Pancreas (tissue), 10 donors: Measurements from ENCODE around the gene RANGRF. TPM values are rescaled to one million over a fixed set of nuclear protein-coding genes. Genes with fewer than 3 reads are reported as not detected.

Source experiments
- ATAC-seq, 4 donors: fragments of 200-7000 bp; cut with Tn5 transposase; one replicate each; pipeline versions ENCODE4 v1.8.0 to v1.9.1; 2020; ENCODE audit warnings: mild to moderate bottlenecking in 4 of 4, moderate library complexity in 4 of 4
- DNase-seq, 6 donors: peaks; one replicate each; pipeline ENCODE4 v3.0.0-alpha.2; 2020
- FAIRE-seq: peaks from 2 replicates; lab custom pipeline; 2012; peaks lifted over from hg19 to GRCh38; lab: Jason Lieb, UNC
- H3K27ac ChIP-seq, 4 donors: fragments of 200-600 bp; sonication (generic); 1 replicate in 3 of 4; 2 replicates in 1 of 4; pipeline versions ENCODE4 v1.5.0 to v1.8.0; 2020
- H3K27me3 ChIP-seq, 4 donors: fragments of 200-600 bp; one replicate each; pipeline ENCODE4 v1.8.0; 2021
- H3K36me3 ChIP-seq, 3 donors: fragments of 200-600 bp; sonication (generic) in 1 of 3; one replicate each; pipeline versions ENCODE4 v1.5.0 to v1.8.0; 2020 to 2021
- H3K4me1 ChIP-seq, 3 donors: fragments of 200-600 bp; one replicate each; pipeline ENCODE4 v1.8.0; 2021
- H3K4me3 ChIP-seq, 4 donors: fragments of 200-600 bp; sonication (generic) in 2 of 4; one replicate each; pipeline versions ENCODE4 v1.5.0 to v1.8.0; 2020 to 2021
- H3K9me3 ChIP-seq, 4 donors: fragments of 200-600 bp; one replicate each; pipeline ENCODE4 v1.8.0; 2021
- CTCF ChIP-seq, 4 donors: fragments of 200-600 bp; sonication (generic) in 3 of 4; IDR thresholded peaks; one replicate each; pipeline versions ENCODE4 v1.5.0 to v1.8.0; 2021; ENCODE audit warnings: antibody characterized with exemption in 4 of 4
- WGBS, 2 donors: extraction: QIAGEN DNeasy Blood & Tissue Kit; methylation state at CpG; one replicate each; pipeline ENCODE4 v1.1.7; 2013; 5-methylcytosine and 5-hydroxymethylcytosine counted together
- intact Hi-C, 3 donors: fragments of 100-400 bp; cut with DNase I; formaldehyde crosslinking; loops; one replicate each; pipeline versions ENCODE4 v1.11.1 to v1.14.2; 2022
- polyA plus RNA-seq, 2 donors: library from polyadenylated mRNA; stranded (reverse); fragments of 200-250 nt; gene quantifications; one replicate each; pipeline ENCODE4 v1.2.3, GENCODE V29; 2013
- total RNA-seq, 6 donors: library from RNA; stranded (reverse); fragmentation: NEBNext Ultra II Directional in 4 of 6; extraction: Animal tissue kit (Norgen Biotek cat#: 25700) in 4 of 6; gene quantifications; one replicate each; pipeline versions ENCODE4 v1.2.1 to v1.2.4, GENCODE V29; 2021 to 2023
- donor health status: healthy with polysubstance abuse.
- donor health status: DM: no; HTN: no; CAD: no; lungs with moderate emphysema.
- donor health status: DM: no; HTN: no; CAD: no.
- donor health status: control.
- donor health status: control.
- donor health status: Bipolar disorder and iron deficiency.
- donor health status: DM: yes; HTN: yes; CAD: no.
- donor health status: DM: no; HTN: no; CAD: no.
- donor health status: DM: no; HTN: no; CAD: no.
- donor health status: DM: yes; HTN: yes; CAD: no.

RANGRF gene
- total and polyA plus RNA-seq, 8 donors: 2.8 to 27.4 (median 7.1) TPM

- FAIRE-seq (no peak), DNase-seq (no peak), ATAC-seq (no peak)
- Histone ChIP-seq H3K36me3 (peaks cover 0 to 18% (median 0%) of the 10 kb centered on the region in 3 donors), H3K4me1 (no peaks in the 10 kb centered on the region), H3K27ac (no peak overlapping the region), H3K4me3 (no peak overlapping the region), H3K27me3 (no peaks in the 10 kb centered on the region), H3K9me3 (no peaks in the 10 kb centered on the region)
- 90 to 94% methylated on average over 10 of the region's 10 CpGs for WGBS, 2 donors
- intact Hi-C loops: loop anchor here in 2 of 3 donors (5.0 to 10.0 kb wide), 2 partner anchors 41 to 49 kb away; partner anchors contain the start of gene SLC25A35 (in 1 of the 2)
- TF ChIP-seq CTCF (IDR thresholded peaks at IDR 0.05): no peak
Observed at GRCh38 chr17:8256291-8256690, 32.2 kb upstream of the RANGRF start.

- H3K9me3 ChIP-seq: no peaks in the 10 kb centered on the region
- ATAC-seq (no peak), DNase-seq (no peak), FAIRE-seq (no peak)
- WGBS, 2 donors: 98% methylated on average over 6 of the region's 6 CpGs
- no peak overlapping the region for H3K4me3 ChIP-seq
- H3K27ac ChIP-seq: no peak overlapping the region
- no peaks in the 10 kb centered on the region for H3K27me3 ChIP-seq
- intact Hi-C loops: loop anchor here in 2 of 3 donors (5.0 to 10.0 kb wide), 2 partner anchors 41 to 48 kb away; partner anchors contain the start of gene SLC25A35 (in 1 of the 2)
- no peaks in the 10 kb centered on the region for H3K4me1 ChIP-seq
- H3K36me3 ChIP-seq: peaks cover 0 to 18% (median 0%) of the 10 kb centered on the region in 3 donors
- no peak for TF ChIP-seq CTCF (IDR thresholded peaks at IDR 0.05)
Observed at GRCh38 chr17:8256691-8257090, 31.8 kb upstream of the RANGRF start.

GRCh38 chr17:8257801-8258200, 30.7 kb upstream of the RANGRF start:
- Histone ChIP-seq H3K4me1 (no peaks in the 10 kb centered on the region), H3K36me3 (peaks cover 0 to 18% (median 0%) of the 10 kb centered on the region in 3 donors), H3K27ac (no peak overlapping the region), H3K9me3 (no peaks in the 10 kb centered on the region), H3K27me3 (no peaks in the 10 kb centered on the region), H3K4me3 (no peak overlapping the region)
- FAIRE-seq (no peak), ATAC-seq (no peak), DNase-seq (no peak)
- TF ChIP-seq CTCF (IDR thresholded peaks at IDR 0.05): no peak
- WGBS, 2 donors: 95 to 99% methylated on average over 8 of the region's 8 CpGs
- intact Hi-C loops: loop anchor here in 2 of 3 donors (5.0 to 10.0 kb wide), 2 partner anchors 40 to 47 kb away; partner anchors contain the start of gene SLC25A35 (in 1 of the 2)

GRCh38 chr17:8264320-8264719, 24.1 kb upstream of the RANGRF start:
- FAIRE-seq (no peak), DNase-seq (no peak), ATAC-seq (no peak)
- H3K4me1 ChIP-seq: no peaks in the 10 kb centered on the region
- 97 to 100% methylated on average over 9 to 10 of the region's 10 CpGs for WGBS, 2 donors
- no peak overlapping the region for H3K4me3 ChIP-seq
- intact Hi-C loops: no loop called here
- no peak for TF ChIP-seq CTCF (IDR thresholded peaks at IDR 0.05)
- H3K27me3 ChIP-seq: no peaks in the 10 kb centered on the region
- H3K9me3 ChIP-seq: no peaks in the 10 kb centered on the region
- H3K36me3 ChIP-seq: peaks cover 0 to 24% (median 16%) of the 10 kb centered on the region in 3 donors
- H3K27ac ChIP-seq: no peak overlapping the region

- ATAC-seq: no peak
- Histone ChIP-seq H3K27me3 (no peaks in the 10 kb centered on the region), H3K4me3 (no peak overlapping the region), H3K27ac (no peak overlapping the region), H3K36me3 (peaks cover 0 to 24% (median 16%) of the 10 kb centered on the region in 3 donors), H3K4me1 (no peaks in the 10 kb centered on the region), H3K9me3 (no peaks in the 10 kb centered on the region)
- intact Hi-C loops: no loop called here
- no peak for FAIRE-seq
- DNase-seq: no peak
- WGBS, 2 donors: 95 to 96% methylated on average over 18 of the region's 18 CpGs
- no peak for TF ChIP-seq CTCF (IDR thresholded peaks at IDR 0.05)
Observed at GRCh38 chr17:8264836-8265542, 23.5 kb upstream of the RANGRF start.
